ENCODE results near the gene CCNB1. TPM values are rescaled to one million over a fixed set of nuclear protein-coding genes. Genes with fewer than 3 reads are reported as not detected.
"Not testable (repeated sequence)": the region's sequence is repeated elsewhere in the genome, so short reads cannot be mapped to it uniquely, and the experiment has no call there.

The CCNB1 gene
- total RNA-seq, 1 donor from 2014 or later: 6.3 TPM

- TF ChIP-seq CTCF (IDR thresholded peaks at IDR 0.05; ENCODE audit: insufficient read depth, low read length, severe bottlenecking): peak; percentile 6
- Histone ChIP-seq H3K4me3 (ENCODE audit: low read depth, low read length) (peak overlapping the region; percentile 99), H3K27me3 (ENCODE audit: control insufficient read depth, insufficient read depth, low read length) (no peaks in the 10 kb centered on the region), H3K36me3 (ENCODE audit: control insufficient read depth, insufficient read depth, low read length) (no peaks in the 10 kb centered on the region)
- DNase-seq (ENCODE audit: low read depth): peak; percentile 80
- no peak for FAIRE-seq
Measured at GRCh38 chr5:69217548-69218526, 50.9 kb downstream of the CCNB1 start.

- DNase-seq (ENCODE audit: low read depth) (no peak), FAIRE-seq (no peak)
- no peak for TF ChIP-seq CTCF (IDR thresholded peaks at IDR 0.05; ENCODE audit: insufficient read depth, low read length, severe bottlenecking)
- H3K4me3 ChIP-seq (ENCODE audit: low read depth, low read length): no peak overlapping the region
- no peaks in the 10 kb centered on the region for H3K27me3 ChIP-seq (ENCODE audit: control insufficient read depth, insufficient read depth, low read length)
- no peaks in the 10 kb centered on the region for H3K36me3 ChIP-seq (ENCODE audit: control insufficient read depth, insufficient read depth, low read length)
Measured at GRCh38 chr5:69219939-69220338, 53.0 kb downstream of the CCNB1 start.

GRCh38 chr5:69220371-69220770 is 53.4 kb downstream of the CCNB1 start:
- DNase-seq (ENCODE audit: low read depth); H3K36me3 ChIP-seq (ENCODE audit: control insufficient read depth, insufficient read depth, low read length); FAIRE-seq: not testable (repeated sequence)

GRCh38 chr5:69220833-69221232 is 53.9 kb downstream of the CCNB1 start:
- not testable (repeated sequence) for H3K36me3 ChIP-seq (ENCODE audit: control insufficient read depth, insufficient read depth, low read length); DNase-seq (ENCODE audit: low read depth); FAIRE-seq; H3K27me3 ChIP-seq (ENCODE audit: control insufficient read depth, insufficient read depth, low read length); H3K4me3 ChIP-seq (ENCODE audit: low read depth, low read length)

More at GRCh38 chr5:69220371-69220770, 53.4 kb downstream of the CCNB1 start:
- H3K27me3 ChIP-seq (ENCODE audit: control insufficient read depth, insufficient read depth, low read length); H3K4me3 ChIP-seq (ENCODE audit: low read depth, low read length): not testable (repeated sequence)

- no peaks in the 10 kb centered on the region for H3K27me3 ChIP-seq (ENCODE audit: control insufficient read depth, insufficient read depth, low read length)
- TF ChIP-seq CTCF (IDR thresholded peaks at IDR 0.05; ENCODE audit: insufficient read depth, low read length, severe bottlenecking): no peak
- no peaks in the 10 kb centered on the region for H3K36me3 ChIP-seq (ENCODE audit: control insufficient read depth, insufficient read depth, low read length)
- FAIRE-seq: no peak
- H3K4me3 ChIP-seq (ENCODE audit: low read depth, low read length): no peak overlapping the region
- no peak for DNase-seq (ENCODE audit: low read depth)
Measured at GRCh38 chr5:69224520-69224919, 57.6 kb downstream of the CCNB1 start.

GRCh38 chr5:69225860-69226259 is 58.9 kb downstream of the CCNB1 start:
- DNase-seq (ENCODE audit: low read depth) (no peak), FAIRE-seq (no peak)
- no peak overlapping the region for H3K4me3 ChIP-seq (ENCODE audit: low read depth, low read length)
- H3K36me3 ChIP-seq (ENCODE audit: control insufficient read depth, insufficient read depth, low read length): peaks cover 1% of the 10 kb centered on the region
- no peak for TF ChIP-seq CTCF (IDR thresholded peaks at IDR 0.05; ENCODE audit: insufficient read depth, low read length, severe bottlenecking)
- no peaks in the 10 kb centered on the region for H3K27me3 ChIP-seq (ENCODE audit: control insufficient read depth, insufficient read depth, low read length)

Other genes with a start within 250 kb of the CCNB1 start
- gene SLC30A5, start 73.1 kb upstream of the CCNB1 start, total RNA-seq: 55.3 and 56.2 TPM in 2 replicates
- gene CENPH, start 22.4 kb downstream of the CCNB1 start, total RNA-seq: 3.3 and 5.0 TPM in 2 replicates
- 51.5 and 60.8 TPM in 2 replicates for gene CDK7, start 67.7 kb downstream of the CCNB1 start, total RNA-seq
- gene CCDC125, start 165.7 kb downstream of the CCNB1 start, total RNA-seq: 3.4 and 5.5 TPM in 2 replicates
- gene AK6, start 202.4 kb downstream of the CCNB1 start, total RNA-seq: 32.6 and 50.2 TPM in 2 replicates
- 66.9 and 150 TPM in 2 replicates for gene TAF9, start 202.4 kb downstream of the CCNB1 start, total RNA-seq
- gene RAD17, start 202.7 kb downstream of the CCNB1 start, total RNA-seq: 17.6 and 23.2 TPM in 2 replicates
- 19.5 and 28.7 TPM in 2 replicates for gene MARVELD2, start 248.0 kb downstream of the CCNB1 start, total RNA-seq

Data from bronchial epithelial cell (primary cell).